Dedifferentiated amniotic fluid mesenchymal stem cell (primary cell): ENCODE results near the gene DNPEP.

Source experiments
- DNase-seq: peaks from one replicate; pipeline ENCODE4 v3.0.0-alpha.2; 2016; ENCODE audit errors: extremely low spot score

The DNPEP gene

GRCh38 chr2:219387306-219388120, at the start of gene DNPEP:
DNPEP (minus strand) TSS chr2:219387912; CDS start chr2:219387794, 118 bp downstream.
- DNase-seq: peak; percentile 73

- no peak for DNase-seq
These were observed 49.4 kb upstream of the DNPEP start for GRCh38 chr2:219437141-219437540.

- DNase-seq: no peak
These were observed 48.8 kb upstream of the DNPEP start for GRCh38 chr2:219436491-219436890.

- no peak for DNase-seq
These were observed 48.0 kb upstream of the DNPEP start for GRCh38 chr2:219435701-219436100.

GRCh38 chr2:219434718-219435525, 47.2 kb upstream of the DNPEP start, which contains the start of gene SPEG:
SPEG (plus strand) TSS chr2:219434843; CDS start chr2:219434978, 135 bp downstream.
- no peak for DNase-seq

- DNase-seq: no peak
These were observed 46.7 kb upstream of the DNPEP start for GRCh38 chr2:219434468-219434717.

- no peak for DNase-seq
These were observed 46.2 kb upstream of the DNPEP start for GRCh38 chr2:219433666-219434467.

- DNase-seq: peak; percentile 45
These were observed 43.2 kb upstream of the DNPEP start for GRCh38 chr2:219430633-219431615.

- DNase-seq: no peak
These were observed 42.4 kb upstream of the DNPEP start for GRCh38 chr2:219429958-219430606.

GRCh38 chr2:219428469-219428868, 40.8 kb upstream of the DNPEP start:
- no peak for DNase-seq

GRCh38 chr2:219426534-219427136, 38.9 kb upstream of the DNPEP start:
- DNase-seq: no peak

- no peak for DNase-seq
These were observed 38.3 kb upstream of the DNPEP start for GRCh38 chr2:219426068-219426443.

GRCh38 chr2:219425238-219426067, 37.7 kb upstream of the DNPEP start:
- DNase-seq: no peak

GRCh38 chr2:219423652-219424377, 36.1 kb upstream of the DNPEP start:
- DNase-seq: no peak

GRCh38 chr2:219422952-219423534, 35.3 kb upstream of the DNPEP start:
- DNase-seq: no peak

GRCh38 chr2:219421323-219421722, 33.6 kb upstream of the DNPEP start:
- no peak for DNase-seq

- DNase-seq: no peak
These were observed 33.0 kb upstream of the DNPEP start for GRCh38 chr2:219420687-219421086.
